ENCODE data around the gene ME3. TPM values are rescaled to one million over a fixed set of nuclear protein-coding genes. Genes with fewer than 3 reads are reported as not detected.

ME3 gene
- total RNA-seq, 1 experiment from 2014 or later = 1.8 TPM

DNA sequence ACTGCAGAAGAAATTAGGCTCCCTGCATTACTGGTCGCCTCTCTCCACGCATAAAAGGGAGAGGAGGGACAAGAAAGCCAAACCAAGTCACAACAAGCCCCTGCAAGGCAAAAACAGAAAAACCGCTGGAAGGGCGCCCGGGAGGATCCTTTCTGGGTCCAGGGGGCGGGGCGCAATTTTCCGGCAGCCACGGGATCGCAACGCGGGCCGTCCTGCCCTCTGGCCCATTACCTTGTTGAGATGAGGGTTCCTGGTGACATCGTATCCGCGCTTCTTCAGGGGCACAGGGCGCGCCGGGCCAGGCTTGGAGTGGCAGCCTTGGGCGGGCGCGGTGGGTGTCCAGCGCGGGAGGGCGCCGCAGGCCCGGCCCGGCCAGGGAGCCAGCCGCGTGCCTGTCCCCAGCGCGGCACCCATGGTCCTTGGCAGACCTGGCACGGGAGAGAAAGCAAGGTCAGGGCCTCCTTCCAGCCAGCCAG is 847 bp downstream of the ME3 start (continued):
- no peak for TF ChIP-seq GRHL2 (CRISPR knock-in tag; IDR thresholded peaks at IDR 0.05; ENCODE audit: insufficient replicate concordance, severe bottlenecking)

DNA sequence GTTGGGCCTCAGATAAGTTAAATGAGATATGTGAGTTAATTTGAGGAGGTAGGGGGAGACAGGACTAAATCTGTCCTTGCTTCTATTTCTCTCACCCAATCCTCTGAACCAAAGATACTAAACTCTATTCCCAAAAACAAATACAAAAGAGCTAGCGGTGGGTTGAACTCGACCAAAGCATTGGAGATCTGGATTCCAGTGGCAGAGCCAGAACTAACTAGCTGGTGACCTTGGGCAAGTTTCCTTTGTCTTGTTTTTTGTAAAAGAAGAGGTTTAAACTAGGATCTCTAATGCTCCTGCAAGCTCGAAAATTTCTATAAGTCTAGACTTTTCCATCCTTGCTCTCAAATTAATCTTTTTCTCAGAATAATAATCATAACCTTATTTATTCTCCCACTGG is 1.5 kb downstream of the ME3 start:
- CTCF ChIA-PET = interaction anchor here (0.6 to 2.1 kb wide), 3 partner anchors 53 to 130 kb away, joined by 3 to 13 read pairs (median 6); partner anchors contain the start of gene PRSS23
- ATAC-seq (no peak), DNase-seq (ENCODE audit: low spot score) (no peak)
- POLR2A ChIA-PET = no interaction called here
- H3K36me3 Mint-ChIP-seq = no peaks in the 10 kb centered on the region
- H3K9me3 Mint-ChIP-seq = no peaks in the 10 kb centered on the region
- H3K27ac Mint-ChIP-seq = no peak overlapping the region
- peak overlapping the region; percentile 70 for H3K4me3 Mint-ChIP-seq
- peaks cover 52% of the 10 kb centered on the region for H3K27me3 Mint-ChIP-seq (ENCODE audit: low read depth)
- H3K4me1 Mint-ChIP-seq = peaks cover 21% of the 10 kb centered on the region
- no peak for TF ChIP-seq FOXP1 (CRISPR knock-in tag; IDR thresholded peaks at IDR 0.05; ENCODE audit: borderline replicate concordance)
- no peak for TF ChIP-seq TEAD1 (CRISPR knock-in tag; IDR thresholded peaks at IDR 0.05)
- TF ChIP-seq MYBL2 (CRISPR knock-in tag; IDR thresholded peaks at IDR 0.05) = no peak
- TF ChIP-seq, protein P1, sequence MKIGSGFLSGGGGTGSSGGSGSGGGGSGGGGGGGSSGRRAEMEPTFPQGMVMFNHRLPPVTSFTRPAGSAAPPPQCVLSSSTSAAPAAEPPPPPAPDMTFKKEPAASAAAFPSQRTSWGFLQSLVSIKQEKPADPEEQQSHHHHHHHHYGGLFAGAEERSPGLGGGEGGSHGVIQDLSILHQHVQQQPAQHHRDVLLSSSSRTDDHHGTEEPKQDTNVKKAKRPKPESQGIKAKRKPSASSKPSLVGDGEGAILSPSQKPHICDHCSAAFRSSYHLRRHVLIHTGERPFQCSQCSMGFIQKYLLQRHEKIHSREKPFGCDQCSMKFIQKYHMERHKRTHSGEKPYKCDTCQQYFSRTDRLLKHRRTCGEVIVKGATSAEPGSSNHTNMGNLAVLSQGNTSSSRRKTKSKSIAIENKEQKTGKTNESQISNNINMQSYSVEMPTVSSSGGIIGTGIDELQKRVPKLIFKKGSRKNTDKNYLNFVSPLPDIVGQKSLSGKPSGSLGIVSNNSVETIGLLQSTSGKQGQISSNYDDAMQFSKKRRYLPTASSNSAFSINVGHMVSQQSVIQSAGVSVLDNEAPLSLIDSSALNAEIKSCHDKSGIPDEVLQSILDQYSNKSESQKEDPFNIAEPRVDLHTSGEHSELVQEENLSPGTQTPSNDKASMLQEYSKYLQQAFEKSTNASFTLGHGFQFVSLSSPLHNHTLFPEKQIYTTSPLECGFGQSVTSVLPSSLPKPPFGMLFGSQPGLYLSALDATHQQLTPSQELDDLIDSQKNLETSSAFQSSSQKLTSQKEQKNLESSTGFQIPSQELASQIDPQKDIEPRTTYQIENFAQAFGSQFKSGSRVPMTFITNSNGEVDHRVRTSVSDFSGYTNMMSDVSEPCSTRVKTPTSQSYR (CRISPR knock-in tag; IDR thresholded peaks at IDR 0.05) = no peak
- TF ChIP-seq, protein P2, sequence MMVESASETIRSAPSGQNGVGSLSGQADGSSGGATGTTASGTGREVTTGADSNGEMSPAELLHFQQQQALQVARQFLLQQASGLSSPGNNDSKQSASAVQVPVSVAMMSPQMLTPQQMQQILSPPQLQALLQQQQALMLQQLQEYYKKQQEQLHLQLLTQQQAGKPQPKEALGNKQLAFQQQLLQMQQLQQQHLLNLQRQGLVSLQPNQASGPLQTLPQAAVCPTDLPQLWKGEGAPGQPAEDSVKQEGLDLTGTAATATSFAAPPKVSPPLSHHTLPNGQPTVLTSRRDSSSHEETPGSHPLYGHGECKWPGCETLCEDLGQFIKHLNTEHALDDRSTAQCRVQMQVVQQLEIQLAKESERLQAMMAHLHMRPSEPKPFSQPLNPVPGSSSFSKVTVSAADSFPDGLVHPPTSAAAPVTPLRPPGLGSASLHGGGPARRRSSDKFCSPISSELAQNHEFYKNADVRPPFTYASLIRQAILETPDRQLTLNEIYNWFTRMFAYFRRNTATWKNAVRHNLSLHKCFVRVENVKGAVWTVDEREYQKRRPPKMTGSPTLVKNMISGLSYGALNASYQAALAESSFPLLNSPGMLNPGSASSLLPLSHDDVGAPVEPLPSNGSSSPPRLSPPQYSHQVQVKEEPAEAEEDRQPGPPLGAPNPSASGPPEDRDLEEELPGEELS (CRISPR knock-in tag; IDR thresholded peaks at IDR 0.05) = no peak
- TF ChIP-seq ZNF396 (CRISPR knock-in tag; IDR thresholded peaks at IDR 0.05; ENCODE audit: borderline replicate concordance) = no peak
- TF ChIP-seq ZNF671 (CRISPR knock-in tag; IDR thresholded peaks at IDR 0.05) = no peak
- TF ChIP-seq KAT7 (CRISPR knock-in tag; IDR thresholded peaks at IDR 0.05; ENCODE audit: borderline replicate concordance) = no peak
- TF ChIP-seq, protein P3, sequence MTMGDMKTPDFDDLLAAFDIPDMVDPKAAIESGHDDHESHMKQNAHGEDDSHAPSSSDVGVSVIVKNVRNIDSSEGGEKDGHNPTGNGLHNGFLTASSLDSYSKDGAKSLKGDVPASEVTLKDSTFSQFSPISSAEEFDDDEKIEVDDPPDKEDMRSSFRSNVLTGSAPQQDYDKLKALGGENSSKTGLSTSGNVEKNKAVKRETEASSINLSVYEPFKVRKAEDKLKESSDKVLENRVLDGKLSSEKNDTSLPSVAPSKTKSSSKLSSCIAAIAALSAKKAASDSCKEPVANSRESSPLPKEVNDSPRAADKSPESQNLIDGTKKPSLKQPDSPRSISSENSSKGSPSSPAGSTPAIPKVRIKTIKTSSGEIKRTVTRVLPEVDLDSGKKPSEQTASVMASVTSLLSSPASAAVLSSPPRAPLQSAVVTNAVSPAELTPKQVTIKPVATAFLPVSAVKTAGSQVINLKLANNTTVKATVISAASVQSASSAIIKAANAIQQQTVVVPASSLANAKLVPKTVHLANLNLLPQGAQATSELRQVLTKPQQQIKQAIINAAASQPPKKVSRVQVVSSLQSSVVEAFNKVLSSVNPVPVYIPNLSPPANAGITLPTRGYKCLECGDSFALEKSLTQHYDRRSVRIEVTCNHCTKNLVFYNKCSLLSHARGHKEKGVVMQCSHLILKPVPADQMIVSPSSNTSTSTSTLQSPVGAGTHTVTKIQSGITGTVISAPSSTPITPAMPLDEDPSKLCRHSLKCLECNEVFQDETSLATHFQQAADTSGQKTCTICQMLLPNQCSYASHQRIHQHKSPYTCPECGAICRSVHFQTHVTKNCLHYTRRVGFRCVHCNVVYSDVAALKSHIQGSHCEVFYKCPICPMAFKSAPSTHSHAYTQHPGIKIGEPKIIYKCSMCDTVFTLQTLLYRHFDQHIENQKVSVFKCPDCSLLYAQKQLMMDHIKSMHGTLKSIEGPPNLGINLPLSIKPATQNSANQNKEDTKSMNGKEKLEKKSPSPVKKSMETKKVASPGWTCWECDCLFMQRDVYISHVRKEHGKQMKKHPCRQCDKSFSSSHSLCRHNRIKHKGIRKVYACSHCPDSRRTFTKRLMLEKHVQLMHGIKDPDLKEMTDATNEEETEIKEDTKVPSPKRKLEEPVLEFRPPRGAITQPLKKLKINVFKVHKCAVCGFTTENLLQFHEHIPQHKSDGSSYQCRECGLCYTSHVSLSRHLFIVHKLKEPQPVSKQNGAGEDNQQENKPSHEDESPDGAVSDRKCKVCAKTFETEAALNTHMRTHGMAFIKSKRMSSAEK (CRISPR knock-in tag; IDR thresholded peaks at IDR 0.05; ENCODE audit: borderline replicate concordance) = no peak
- TF ChIP-seq OVOL2 (CRISPR knock-in tag; IDR thresholded peaks at IDR 0.05; ENCODE audit: borderline replicate concordance) = no peak
- no peak for TF ChIP-seq ATF1 (CRISPR knock-in tag; IDR thresholded peaks at IDR 0.05)

DNA sequence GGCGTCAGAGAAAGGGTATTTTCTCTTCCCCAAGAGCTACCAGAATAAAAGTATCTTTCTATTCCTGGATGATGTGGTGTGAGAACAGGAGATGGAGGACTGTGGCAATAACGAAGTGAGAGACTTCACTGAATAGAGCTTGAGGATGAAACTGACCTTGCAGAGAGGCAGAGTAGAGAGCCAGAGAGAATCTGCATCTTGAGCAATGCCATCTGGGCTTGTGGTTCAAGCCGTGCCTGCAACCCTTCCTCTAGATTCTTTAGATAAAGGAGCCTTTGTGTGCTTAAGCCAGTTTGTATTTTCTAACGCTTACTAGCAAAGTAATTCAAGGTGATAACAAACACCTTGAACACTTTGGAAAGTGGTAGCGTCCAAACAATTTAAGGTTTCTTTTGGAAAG is 2.2 kb downstream of the ME3 start:
- Mint-ChIP-seq H3K9me3 (no peaks in the 10 kb centered on the region), H3K27ac (no peak overlapping the region), H3K27me3 (ENCODE audit: low read depth) (peaks cover 52% of the 10 kb centered on the region), H3K4me3 (peak overlapping the region; percentile 9; the same call in 1 of the 2 replicates), H3K4me1 (peaks cover 25% of the 10 kb centered on the region), H3K36me3 (no peaks in the 10 kb centered on the region)
- no peak for TF ChIP-seq MXD4 (CRISPR knock-in tag; IDR thresholded peaks at IDR 0.05; ENCODE audit: borderline replicate concordance)
- TF ChIP-seq, protein P2 (CRISPR knock-in tag; IDR thresholded peaks at IDR 0.05) = no peak
- CTCF ChIA-PET = no interaction called here
- POLR2A ChIA-PET = no interaction called here
- ATAC-seq (no peak), DNase-seq (ENCODE audit: low spot score) (no peak)
